ENCODE data around the gene TRPC3. TPM values are rescaled to one million over a fixed set of nuclear protein-coding genes. Genes with fewer than 3 reads are reported as not detected.

Gene TRPC3
- total RNA-seq, 1 donor from 2014 or later = not detected

GRCh38 chr4:121881158-121881557 is 70.7 kb downstream of the TRPC3 start:
- no peak for TF ChIP-seq CTCF (IDR thresholded peaks at IDR 0.05; ENCODE audit: insufficient read depth, low read length, poor library complexity, severe bottlenecking)
- DNase-seq (ENCODE audit: low read depth) = no peak

GRCh38 chr4:121879135-121879534 is 72.7 kb downstream of the TRPC3 start:
- no peak overlapping the region for H3K4me3 ChIP-seq (ENCODE audit: low read depth, low read length)
- no peaks in the 10 kb centered on the region for H3K27me3 ChIP-seq (ENCODE audit: control insufficient read depth, insufficient read depth, low read length)
- no peaks in the 10 kb centered on the region for H3K36me3 ChIP-seq (ENCODE audit: control insufficient read depth, insufficient read depth, low read length)
- no peak for DNase-seq (ENCODE audit: low read depth)
- TF ChIP-seq CTCF (IDR thresholded peaks at IDR 0.05; ENCODE audit: insufficient read depth, low read length, poor library complexity, severe bottlenecking) = no peak

More at GRCh38 chr4:121881158-121881557, 70.7 kb downstream of the TRPC3 start:
- H3K36me3 ChIP-seq (ENCODE audit: control insufficient read depth, insufficient read depth, low read length) = no peaks in the 10 kb centered on the region
- H3K4me3 ChIP-seq (ENCODE audit: low read depth, low read length) = no peak overlapping the region
- H3K27me3 ChIP-seq (ENCODE audit: control insufficient read depth, insufficient read depth, low read length) = no peaks in the 10 kb centered on the region

- H3K36me3 ChIP-seq (ENCODE audit: control insufficient read depth, insufficient read depth, low read length) = no peaks in the 10 kb centered on the region
- H3K4me3 ChIP-seq (ENCODE audit: low read depth, low read length) = no peak overlapping the region
- DNase-seq (ENCODE audit: low read depth) = no peak
- H3K27me3 ChIP-seq (ENCODE audit: control insufficient read depth, insufficient read depth, low read length) = no peaks in the 10 kb centered on the region
- TF ChIP-seq CTCF (IDR thresholded peaks at IDR 0.05; ENCODE audit: insufficient read depth, low read length, poor library complexity, severe bottlenecking) = peak; percentile 16
Measured at GRCh38 chr4:121877041-121877773, 74.7 kb downstream of the TRPC3 start.

GRCh38 chr4:121876070-121876469 is 75.8 kb downstream of the TRPC3 start:
- no peak overlapping the region for H3K4me3 ChIP-seq (ENCODE audit: low read depth, low read length)
- no peak for DNase-seq (ENCODE audit: low read depth)
- no peaks in the 10 kb centered on the region for H3K27me3 ChIP-seq (ENCODE audit: control insufficient read depth, insufficient read depth, low read length)
- no peaks in the 10 kb centered on the region for H3K36me3 ChIP-seq (ENCODE audit: control insufficient read depth, insufficient read depth, low read length)
- no peak for TF ChIP-seq CTCF (IDR thresholded peaks at IDR 0.05; ENCODE audit: insufficient read depth, low read length, poor library complexity, severe bottlenecking)

- Histone ChIP-seq H3K27me3 (ENCODE audit: control insufficient read depth, insufficient read depth, low read length) (no peaks in the 10 kb centered on the region), H3K4me3 (ENCODE audit: low read depth, low read length) (no peak overlapping the region), H3K36me3 (ENCODE audit: control insufficient read depth, insufficient read depth, low read length) (no peaks in the 10 kb centered on the region)
- no peak for TF ChIP-seq CTCF (IDR thresholded peaks at IDR 0.05; ENCODE audit: insufficient read depth, low read length, poor library complexity, severe bottlenecking)
- DNase-seq (ENCODE audit: low read depth) = no peak
Measured at GRCh38 chr4:121875652-121876051, 76.2 kb downstream of the TRPC3 start.

- no peak for DNase-seq (ENCODE audit: low read depth)
- Histone ChIP-seq H3K27me3 (ENCODE audit: control insufficient read depth, insufficient read depth, low read length) (no peaks in the 10 kb centered on the region), H3K36me3 (ENCODE audit: control insufficient read depth, insufficient read depth, low read length) (no peaks in the 10 kb centered on the region)
Measured at GRCh38 chr4:121873604-121874003, 78.3 kb downstream of the TRPC3 start.

More at GRCh38 chr4:121873604-121874003, 78.3 kb downstream of the TRPC3 start:
- TF ChIP-seq CTCF (IDR thresholded peaks at IDR 0.05; ENCODE audit: insufficient read depth, low read length, poor library complexity, severe bottlenecking) = no peak
- no peak overlapping the region for H3K4me3 ChIP-seq (ENCODE audit: low read depth, low read length)

Measured in kidney epithelial cell (primary cell).